ENCODE measurements around the gene UBL3.

Gene UBL3

GRCh38 chr13:29810898-29811297, 39.5 kb downstream of the UBL3 start:
- H3K27ac ChIP-seq, result peak overlapping the region; percentile 90
- no peak for TF ChIP-seq CTCF (conservative IDR thresholded peaks at IDR 0.05)

GRCh38 chr13:29810145-29810742, 40.2 kb downstream of the UBL3 start:
- H3K27ac ChIP-seq, result peak overlapping the region; percentile 90
- no peak for TF ChIP-seq CTCF (conservative IDR thresholded peaks at IDR 0.05)

- H3K27ac ChIP-seq, result peak overlapping the region; percentile 90
- no peak for TF ChIP-seq CTCF (conservative IDR thresholded peaks at IDR 0.05)
These were observed 42.2 kb downstream of the UBL3 start for GRCh38 chr13:29808264-29808663.

GRCh38 chr13:29805994-29806979, 44.1 kb downstream of the UBL3 start:
- TF ChIP-seq CTCF (conservative IDR thresholded peaks at IDR 0.05), result no peak
- no peak overlapping the region for H3K27ac ChIP-seq

GRCh38 chr13:29803221-29803620, 47.2 kb downstream of the UBL3 start:
- no peak for TF ChIP-seq CTCF (conservative IDR thresholded peaks at IDR 0.05)
- no peak overlapping the region for H3K27ac ChIP-seq

GRCh38 chr13:29802621-29803020, 47.8 kb downstream of the UBL3 start:
- TF ChIP-seq CTCF (conservative IDR thresholded peaks at IDR 0.05), result no peak

GRCh38 chr13:29801737-29802305, 48.6 kb downstream of the UBL3 start:
- H3K27ac ChIP-seq, result no peak overlapping the region
- TF ChIP-seq CTCF (conservative IDR thresholded peaks at IDR 0.05), result no peak

More at GRCh38 chr13:29802621-29803020, 47.8 kb downstream of the UBL3 start:
- H3K27ac ChIP-seq, result no peak overlapping the region
